H1 (cell line): ENCODE measurements around the gene SLC26A8. TPM values are rescaled to one million over a fixed set of nuclear protein-coding genes. Genes with fewer than 3 reads are reported as not detected.

Experiments used
- CTCF ChIA-PET: fragments of 300-600 bp; sonication (Branson Sonifier 250); formaldehyde crosslinking; loops from one replicate; lab custom pipeline; 2021; ENCODE audit not compliant: partially characterized antibody; lab: Charles Lee
- POLR2A ChIA-PET: fragments of 300-600 bp; sonication (Branson Sonifier 250); formaldehyde crosslinking; loops from one replicate; lab custom pipeline; 2021; ENCODE audit warnings: inconsistent platforms; ENCODE audit not compliant: partially characterized antibody; lab: Charles Lee
- DNase-seq, 2 experiments: peaks; one replicate each; pipeline versions ENCODE4 v3.0.0 to v3.0.0-alpha.2; 2010 to 2022; ENCODE audit warnings: low spot score in 2 of 2, low read depth in 1 of 2, mixed read lengths in 1 of 2
- FAIRE-seq: peaks from 2 replicates; lab custom pipeline; 2011; peaks lifted over from hg19 to GRCh38; lab: Jason Lieb, UNC
- H2AFZ ChIP-seq: 2 replicates; pipeline ENCODE4 v1.8.1; 2012; ENCODE audit warnings: low read length, inconsistent platforms
- H2AK5ac ChIP-seq: 2 replicates; pipeline ENCODE4 v1.6.1; 2013; ENCODE audit warnings: low read depth, low read length
- H2BK120ac ChIP-seq: replicated peaks from 2 replicates; pipeline ENCODE3; 2013; ENCODE audit warnings: low read depth, low read length, inconsistent platforms
- H2BK12ac ChIP-seq: 2 replicates; pipeline ENCODE4 v1.6.1; 2013; ENCODE audit warnings: low read depth, low read length
- H2BK15ac ChIP-seq: 2 replicates; pipeline ENCODE4 v1.6.1; 2013; ENCODE audit warnings: low read length
- H2BK20ac ChIP-seq: 2 replicates; pipeline ENCODE4 v1.6.1; 2013; ENCODE audit warnings: low read length
- H2BK5ac ChIP-seq: 2 replicates; pipeline ENCODE4 v1.6.1; 2013; ENCODE audit warnings: low read depth, low read length
- H3K14ac ChIP-seq: 2 replicates; pipeline ENCODE4 v1.6.1; 2013; ENCODE audit warnings: inconsistent platforms; ENCODE audit not compliant: insufficient read length
- H3K18ac ChIP-seq: 2 replicates; pipeline ENCODE4 v1.6.1; 2013; ENCODE audit warnings: low read length; ENCODE audit errors: extremely low read depth
- H3K23ac ChIP-seq: 2 replicates; pipeline ENCODE4 v1.6.1; 2013; ENCODE audit warnings: inconsistent platforms; ENCODE audit not compliant: insufficient read length
- H3K23me2 ChIP-seq: 2 replicates; pipeline ENCODE4 v1.6.1; 2013; ENCODE audit warnings: low read depth, low read length
- H3K27ac ChIP-seq: 2 replicates; pipeline ENCODE4 v1.6.1; 2011; ENCODE audit warnings: low read depth, low read length, inconsistent platforms
- H3K27me3 ChIP-seq, 4 experiments: replicated peaks in 1 of 4; 1 replicate in 1 of 4; 2 replicates in 3 of 4; pipeline versions ENCODE4 v1.6.1 to v1.8.1; 2011 to 2013; ENCODE audit warnings: low read length in 3 of 4, mild to moderate bottlenecking in 3 of 4, inconsistent platforms in 2 of 4, mixed read lengths in 2 of 4, moderate library complexity in 1 of 4; ENCODE audit not compliant: control insufficient read depth in 3 of 4, insufficient read depth in 3 of 4; ENCODE audit errors: extremely low read depth in 1 of 4
- H3K36me3 ChIP-seq, 4 experiments: 2 replicates each; pipeline versions ENCODE4 v1.6.1 to v1.8.1; 2011 to 2013; ENCODE audit warnings: mild to moderate bottlenecking in 4 of 4, low read length in 3 of 4, moderate library complexity in 2 of 4, control low read depth in 1 of 4, inconsistent platforms in 1 of 4; ENCODE audit not compliant: insufficient read depth in 4 of 4, control insufficient read depth in 2 of 4
- H3K4ac ChIP-seq: replicated peaks from 2 replicates; pipeline ENCODE3; 2013; ENCODE audit warnings: low read length, low read depth, mixed read lengths, inconsistent platforms; ENCODE audit not compliant: insufficient read length
- H3K4me1 ChIP-seq, 4 experiments: replicated peaks in 1 of 4; 1 replicate in 1 of 4; 2 replicates in 3 of 4; pipeline versions ENCODE4 v1.6.1 to v1.8.1; 2011 to 2013; ENCODE audit warnings: low read length in 3 of 4, inconsistent platforms in 2 of 4, mixed read lengths in 1 of 4; ENCODE audit not compliant: insufficient read depth in 4 of 4, control insufficient read depth in 3 of 4
- H3K4me2 ChIP-seq, 2 experiments: 2 replicates each; pipeline versions ENCODE4 v1.6.1 to v1.8.1; 2011 to 2013; ENCODE audit warnings: low read depth in 2 of 2, low read length in 2 of 2, control low read depth in 1 of 2, inconsistent platforms in 1 of 2, mild to moderate bottlenecking in 1 of 2; ENCODE audit not compliant: insufficient read depth in 1 of 2
- H3K4me3 ChIP-seq, 4 experiments: fragments of 200-600, 300-600 bp in 1 of 4; sonication (generic), shearing (Covaris generic), sonication (Bioruptor Twin) in 1 of 4; 2 replicates each; pipeline versions ENCODE4 v1.5.1 to v1.8.1; 2011 to 2016; ENCODE audit warnings: low read length in 4 of 4, low read depth in 3 of 4, control low read depth in 2 of 4, inconsistent platforms in 2 of 4, mild to moderate bottlenecking in 2 of 4, mixed read lengths in 1 of 4, moderate library complexity in 1 of 4; ENCODE audit not compliant: insufficient read depth in 2 of 4; ENCODE audit errors: extremely low read depth in 1 of 4
- H3K56ac ChIP-seq: replicated peaks from 2 replicates; pipeline ENCODE3; 2013; ENCODE audit warnings: low read depth, mild to moderate bottlenecking, mixed read lengths, low read length, inconsistent platforms; ENCODE audit not compliant: insufficient read length
- H3K79me1 ChIP-seq: 2 replicates; pipeline ENCODE4 v1.6.1; 2013; ENCODE audit warnings: low read depth, low read length, control low read depth
- H3K79me2 ChIP-seq, 2 experiments: 2 replicates each; pipeline versions ENCODE4 v1.6.1 to v1.8.1; 2012 to 2013; ENCODE audit warnings: low read length in 2 of 2, mild to moderate bottlenecking in 2 of 2, inconsistent platforms in 1 of 2; ENCODE audit not compliant: insufficient read depth in 2 of 2, control insufficient read depth in 1 of 2
- H3K9ac ChIP-seq, 4 experiments: replicated peaks in 1 of 4; 1 replicate in 1 of 4; 2 replicates in 3 of 4; pipeline versions ENCODE4 v1.6.1 to v1.8.1; 2011 to 2013; ENCODE audit warnings: low read depth in 3 of 4, low read length in 3 of 4, control low read depth in 2 of 4, mild to moderate bottlenecking in 2 of 4, moderate library complexity in 2 of 4, inconsistent platforms in 1 of 4; ENCODE audit errors: extremely low read depth in 1 of 4
- H3K9me3 ChIP-seq, 2 experiments: 2 replicates each; pipeline versions ENCODE4 v1.6.1 to v1.8.1; 2012 to 2013; ENCODE audit warnings: mild to moderate bottlenecking in 2 of 2, moderate library complexity in 2 of 2, control low read depth in 1 of 2, inconsistent platforms in 1 of 2, low read depth in 1 of 2, low read length in 1 of 2, mixed read lengths in 1 of 2; ENCODE audit not compliant: insufficient read depth in 2 of 2
- H4K20me1 ChIP-seq, 2 experiments: replicated peaks in 1 of 2; 2 replicates each; pipeline versions ENCODE3 to v1.8.1; 2011 to 2013; ENCODE audit warnings: inconsistent platforms in 2 of 2, low read length in 2 of 2, mild to moderate bottlenecking in 1 of 2; ENCODE audit not compliant: insufficient read depth in 2 of 2, control insufficient read depth in 1 of 2
- H4K5ac ChIP-seq: 2 replicates; pipeline ENCODE4 v1.6.1; 2013; ENCODE audit warnings: low read length, low read depth, mixed read lengths, inconsistent platforms; ENCODE audit not compliant: insufficient read length
- H4K8ac ChIP-seq: 2 replicates; pipeline ENCODE4 v1.8.0; 2013; ENCODE audit warnings: mild to moderate bottlenecking, moderate library complexity, low read length, inconsistent platforms; ENCODE audit not compliant: insufficient read depth; ENCODE audit errors: extremely low read depth
- H4K91ac ChIP-seq: replicated peaks from 2 replicates; pipeline ENCODE3; 2013; ENCODE audit warnings: low read length, mixed read lengths, inconsistent platforms; ENCODE audit not compliant: insufficient read length
- EP300 ChIP-seq, 2 experiments: IDR thresholded peaks; 1 replicate in 1 of 2; 2 replicates in 1 of 2; pipeline ENCODE4 v1.6.1; 2011 to 2012; ENCODE audit warnings: low read depth in 2 of 2, low read length in 2 of 2, mild to moderate bottlenecking in 2 of 2, borderline replicate concordance in 1 of 2, inconsistent platforms in 1 of 2, moderate library complexity in 1 of 2
- GABPA ChIP-seq: IDR thresholded peaks from 2 replicates; pipeline ENCODE4 v1.6.1; 2011; ENCODE audit warnings: mild to moderate bottlenecking, low read length, moderate library complexity, borderline replicate concordance; ENCODE audit not compliant: insufficient read depth
- JUND ChIP-seq: IDR thresholded peaks from 2 replicates; pipeline ENCODE4 v1.6.1; 2011; ENCODE audit warnings: mild to moderate bottlenecking, improper control_type of control experiment, low read length
- RBBP5 ChIP-seq: IDR thresholded peaks from 2 replicates; pipeline ENCODE4 v1.7.1; 2012; ENCODE audit warnings: low read depth, mild to moderate bottlenecking, inconsistent platforms, low read length, moderate library complexity, borderline replicate concordance
- SIN3A ChIP-seq, 2 experiments: IDR thresholded peaks in 1 of 2; conservative IDR thresholded peaks in 1 of 2; 2 replicates each; pipeline ENCODE4 v1.6.1; 2011 to 2012; ENCODE audit warnings: low read length in 2 of 2, improper control_type of control experiment in 1 of 2, low read depth in 1 of 2, mild to moderate bottlenecking in 1 of 2
- SUZ12 ChIP-seq: fragments of 200-600 bp; sonication (generic); IDR thresholded peaks from 2 replicates; pipeline ENCODE4 v1.6.1; 2012; ENCODE audit warnings: mild to moderate bottlenecking, inconsistent platforms, low read length, moderate library complexity, mixed read lengths
- TBP ChIP-seq: IDR thresholded peaks from 2 replicates; pipeline ENCODE4 v1.6.1; 2011; ENCODE audit warnings: low read depth, low read length, improper control_type of control experiment
- TCF12 ChIP-seq: IDR thresholded peaks from 2 replicates; pipeline ENCODE4 v1.6.1; 2011; ENCODE audit warnings: low read depth, mild to moderate bottlenecking, low read length
- WGBS, 2 experiments: shearing (Covaris generic) in 1 of 2; methylation state at CpG; one replicate each; pipeline versions ENCODE4 v1.1.6 to v1.1.7; 2013 to 2015; ENCODE audit warnings: low lambda C conversion rate in 2 of 2, mixed read lengths in 2 of 2, inconsistent platforms in 1 of 2, low coverage in 1 of 2, missing lambda C conversion rate in 1 of 2; ENCODE audit not compliant: insufficient replicate concordance in 2 of 2, insufficient coverage in 1 of 2, insufficient read length in 1 of 2; ENCODE audit errors: extremely low coverage in 1 of 2, missing lambda C conversion rate in 1 of 2; 5-methylcytosine and 5-hydroxymethylcytosine counted together
- polyA plus RNA-seq, 7 experiments: library from polyadenylated mRNA; depleted of rRNA in 3 of 7; stranded (reverse) in 5 of 7; unstranded in 2 of 7; fragments of >200 nt in 5 of 7; fragments of 200-250 nt in 2 of 7; gene quantifications; 1 replicate in 5 of 7; 2 replicates in 1 of 7; 4 replicates in 1 of 7; pipeline versions ENCODE4 v1.2.1 to v1.2.3, GENCODE V29; 2011 to 2013; ENCODE audit warnings: missing spikeins in 2 of 7, mixed read lengths in 2 of 7
- total RNA-seq: library from RNA; stranded (reverse); fragmentation: NEBNext Ultra II Directional; extraction: Animal tissue kit (Norgen Biotek cat#: 25700); gene quantifications from 2 replicates; pipeline ENCODE4 v1.2.1, GENCODE V29; 2021
- TF ChIP-seq, protein P1 (sequence below), 3 experiments: IDR thresholded peaks; 1 replicate in 2 of 3; 2 replicates in 1 of 3; pipeline versions ENCODE4 v1.5.1 to v1.6.1; 2011; ENCODE audit warnings: low read length in 3 of 3, mild to moderate bottlenecking in 3 of 3, inconsistent platforms in 2 of 3, low read depth in 1 of 3, moderate library complexity in 1 of 3; ENCODE audit not compliant: insufficient read depth in 1 of 3; ENCODE audit errors: control extremely low read depth in 1 of 3

Gene SLC26A8
- total and polyA plus RNA-seq, 2 of the 8 experiments (the other 6 are each of a cell fraction or from before 2014, with no cell fraction given) = 0.56 to 0.57 TPM

GRCh38 chr6:35905141-35905785, 119.2 kb downstream of the SLC26A8 start:
- no peak for DNase-seq
- no peak overlapping the region for H3K56ac ChIP-seq
- H2BK12ac ChIP-seq = no peak overlapping the region
- H4K20me1 ChIP-seq = peaks cover 6 to 8% of the 10 kb centered on the region in 2 experiments
- no peak overlapping the region for H2AK5ac ChIP-seq
- peaks cover 2 to 29% (median 13%) of the 10 kb centered on the region in 4 experiments; a peak in 6 of 8 replicates for H3K36me3 ChIP-seq
- no peaks in the 10 kb centered on the region for H3K27me3 ChIP-seq
- peaks cover 4% of the 10 kb centered on the region for H3K79me1 ChIP-seq
- H3K14ac ChIP-seq = no peak overlapping the region
- FAIRE-seq = no peak
- H3K18ac ChIP-seq = no peak overlapping the region
- H3K23me2 ChIP-seq = no peaks in the 10 kb centered on the region
- no peak overlapping the region for H3K23ac ChIP-seq
- H3K9me3 ChIP-seq = peaks cover 17 to 20% of the 10 kb centered on the region in 2 experiments
- no peaks in the 10 kb centered on the region for H3K4me1 ChIP-seq
- H3K27ac ChIP-seq = no peak overlapping the region
- H3K9ac ChIP-seq = no peak overlapping the region
- CTCF ChIA-PET = interaction anchor here (0.7 kb wide), 1 partner anchor 51 kb away, joined by 3 read pairs; no protein-coding TSS in a partner anchor
- no peak overlapping the region for H2AFZ ChIP-seq
- no peak overlapping the region for H2BK15ac ChIP-seq
- H2BK120ac ChIP-seq = no peak overlapping the region
- 72 to 100% methylated on average over 1 to 2 of the region's 2 CpGs for WGBS, 2 experiments
- H3K4me2 ChIP-seq = no peak overlapping the region
- H3K4me3 ChIP-seq = no peak overlapping the region
- no peak overlapping the region for H2BK20ac ChIP-seq
- no peak overlapping the region for H4K91ac ChIP-seq
- peaks cover 3 to 96% of the 10 kb centered on the region in 2 experiments for H3K79me2 ChIP-seq
- no peak overlapping the region for H4K5ac ChIP-seq
- H2BK5ac ChIP-seq = no peak overlapping the region
- no peak overlapping the region for H4K8ac ChIP-seq
- POLR2A ChIA-PET = interaction anchor here (0.5 to 1.2 kb wide), 2 partner anchors 34 to 62 kb away, joined by 4 to 7 read pairs; no protein-coding TSS in a partner anchor
- no peak overlapping the region for H3K4ac ChIP-seq
- no peak for TF ChIP-seq GABPA
- no peak for TF ChIP-seq SIN3A (conservative IDR thresholded peaks at IDR 0.05 in 1 of 2, IDR thresholded peaks at IDR 0.05 in 1 of 2; ENCODE audit: low read depth in 1 of 2, low read length in 2 of 2)
- no peak for TF ChIP-seq TCF12
- TF ChIP-seq SUZ12 = no peak
- TF ChIP-seq TBP = no peak
- TF ChIP-seq JUND = no peak
- no peak for TF ChIP-seq EP300 (IDR thresholded peaks at IDR 0.05; ENCODE audit: borderline replicate concordance in 1 of 2, low read depth in 2 of 2, low read length in 2 of 2)
- no peak for TF ChIP-seq RBBP5
- TF ChIP-seq, protein P1, sequence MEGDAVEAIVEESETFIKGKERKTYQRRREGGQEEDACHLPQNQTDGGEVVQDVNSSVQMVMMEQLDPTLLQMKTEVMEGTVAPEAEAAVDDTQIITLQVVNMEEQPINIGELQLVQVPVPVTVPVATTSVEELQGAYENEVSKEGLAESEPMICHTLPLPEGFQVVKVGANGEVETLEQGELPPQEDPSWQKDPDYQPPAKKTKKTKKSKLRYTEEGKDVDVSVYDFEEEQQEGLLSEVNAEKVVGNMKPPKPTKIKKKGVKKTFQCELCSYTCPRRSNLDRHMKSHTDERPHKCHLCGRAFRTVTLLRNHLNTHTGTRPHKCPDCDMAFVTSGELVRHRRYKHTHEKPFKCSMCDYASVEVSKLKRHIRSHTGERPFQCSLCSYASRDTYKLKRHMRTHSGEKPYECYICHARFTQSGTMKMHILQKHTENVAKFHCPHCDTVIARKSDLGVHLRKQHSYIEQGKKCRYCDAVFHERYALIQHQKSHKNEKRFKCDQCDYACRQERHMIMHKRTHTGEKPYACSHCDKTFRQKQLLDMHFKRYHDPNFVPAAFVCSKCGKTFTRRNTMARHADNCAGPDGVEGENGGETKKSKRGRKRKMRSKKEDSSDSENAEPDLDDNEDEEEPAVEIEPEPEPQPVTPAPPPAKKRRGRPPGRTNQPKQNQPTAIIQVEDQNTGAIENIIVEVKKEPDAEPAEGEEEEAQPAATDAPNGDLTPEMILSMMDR (IDR thresholded peaks at IDR 0.05; ENCODE audit: control extremely low read depth in 1 of 3, insufficient read depth in 1 of 3, low read depth in 1 of 3, low read length in 3 of 3) = no peak
